Tibial artery (tissue), 4 donors: Measurements from ENCODE around the gene CPAMD8.
A peak's percentile ranks its signal among the peaks of the same experiment; 100 is the strongest.
"Not testable (repeated sequence)": the region's sequence is repeated elsewhere in the genome, so short reads cannot be mapped to it uniquely, and the experiment has no call there.

Experiments
- DNase-seq, 2 donors: peaks; one replicate each; pipeline ENCODE4 v3.0.0-alpha.2; 2019
- H3K27ac ChIP-seq, 2 donors: fragments of 200-600 bp; sonication (generic) in 1 of 2; 1 replicate in 1 of 2; 2 replicates in 1 of 2; pipeline ENCODE4 v1.5.1; 2018 to 2019; ENCODE audit warnings: mild to moderate bottlenecking in 1 of 2
- H3K27me3 ChIP-seq, 2 donors: fragments of 200-600 bp; sonication (generic) in 1 of 2; one replicate each; pipeline versions ENCODE4 v1.5.1 to v1.6.0; 2016 to 2019
- H3K36me3 ChIP-seq, 3 donors: fragments of 200-600 bp; sonication (generic) in 2 of 3; one replicate each; pipeline ENCODE4 v1.5.1; 2016 to 2019; ENCODE audit warnings: mild to moderate bottlenecking in 2 of 3
- H3K4me1 ChIP-seq, 4 donors: fragments of 200-600 bp; sonication (generic) in 2 of 4; 1 replicate in 3 of 4; 2 replicates in 1 of 4; pipeline ENCODE4 v1.5.1; 2016 to 2019
- H3K4me3 ChIP-seq, 2 donors: fragments of 200-600 bp; sonication (generic) in 1 of 2; 1 replicate in 1 of 2; 2 replicates in 1 of 2; pipeline ENCODE4 v1.5.1; 2018 to 2019; ENCODE audit warnings: mild to moderate bottlenecking in 2 of 2
- H3K9me3 ChIP-seq, 3 donors: fragments of 200-600 bp; sonication (generic) in 1 of 3; one replicate each; pipeline ENCODE4 v1.5.1; 2016 to 2019
- intact Hi-C: fragments of 100-400 bp; cut with DNase I; formaldehyde crosslinking; loops from one replicate; pipeline ENCODE4 v1.15.0; 2023; ENCODE audit warnings: low total_unique reads
- TF ChIP-seq, protein P1 (sequence below), 2 experiments: fragments of 200-600 bp in 1 of 2; fragments of 450-650 bp in 1 of 2; IDR thresholded peaks; one replicate each; pipeline ENCODE4 v1.5.1; 2017 to 2019; ENCODE audit warnings: antibody characterized with exemption in 2 of 2, mild to moderate bottlenecking in 1 of 2, moderate library complexity in 1 of 2

CPAMD8 gene

DNA sequence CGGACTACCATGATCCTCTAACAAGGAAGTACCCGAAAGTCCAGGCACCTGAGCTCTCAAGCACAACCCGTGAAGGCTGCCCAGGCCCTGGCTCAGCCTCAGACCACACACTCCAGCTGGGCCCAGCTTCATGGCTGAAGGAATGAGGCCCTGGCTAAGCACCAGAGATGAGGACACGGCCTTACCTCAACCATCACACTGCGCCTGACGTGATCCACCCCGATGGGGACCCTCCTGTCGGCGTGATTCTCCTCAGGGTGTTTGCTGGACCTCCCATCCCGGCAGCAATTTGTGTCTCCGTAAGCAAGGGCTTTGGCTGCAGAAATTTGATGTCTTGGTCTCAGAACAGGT is 81.3 kb downstream of the CPAMD8 start:
- intact Hi-C loops, result no loop called here
- TF ChIP-seq, protein P1, sequence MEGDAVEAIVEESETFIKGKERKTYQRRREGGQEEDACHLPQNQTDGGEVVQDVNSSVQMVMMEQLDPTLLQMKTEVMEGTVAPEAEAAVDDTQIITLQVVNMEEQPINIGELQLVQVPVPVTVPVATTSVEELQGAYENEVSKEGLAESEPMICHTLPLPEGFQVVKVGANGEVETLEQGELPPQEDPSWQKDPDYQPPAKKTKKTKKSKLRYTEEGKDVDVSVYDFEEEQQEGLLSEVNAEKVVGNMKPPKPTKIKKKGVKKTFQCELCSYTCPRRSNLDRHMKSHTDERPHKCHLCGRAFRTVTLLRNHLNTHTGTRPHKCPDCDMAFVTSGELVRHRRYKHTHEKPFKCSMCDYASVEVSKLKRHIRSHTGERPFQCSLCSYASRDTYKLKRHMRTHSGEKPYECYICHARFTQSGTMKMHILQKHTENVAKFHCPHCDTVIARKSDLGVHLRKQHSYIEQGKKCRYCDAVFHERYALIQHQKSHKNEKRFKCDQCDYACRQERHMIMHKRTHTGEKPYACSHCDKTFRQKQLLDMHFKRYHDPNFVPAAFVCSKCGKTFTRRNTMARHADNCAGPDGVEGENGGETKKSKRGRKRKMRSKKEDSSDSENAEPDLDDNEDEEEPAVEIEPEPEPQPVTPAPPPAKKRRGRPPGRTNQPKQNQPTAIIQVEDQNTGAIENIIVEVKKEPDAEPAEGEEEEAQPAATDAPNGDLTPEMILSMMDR (IDR thresholded peaks at IDR 0.05), result no peak
- DNase-seq, result no peak

DNA sequence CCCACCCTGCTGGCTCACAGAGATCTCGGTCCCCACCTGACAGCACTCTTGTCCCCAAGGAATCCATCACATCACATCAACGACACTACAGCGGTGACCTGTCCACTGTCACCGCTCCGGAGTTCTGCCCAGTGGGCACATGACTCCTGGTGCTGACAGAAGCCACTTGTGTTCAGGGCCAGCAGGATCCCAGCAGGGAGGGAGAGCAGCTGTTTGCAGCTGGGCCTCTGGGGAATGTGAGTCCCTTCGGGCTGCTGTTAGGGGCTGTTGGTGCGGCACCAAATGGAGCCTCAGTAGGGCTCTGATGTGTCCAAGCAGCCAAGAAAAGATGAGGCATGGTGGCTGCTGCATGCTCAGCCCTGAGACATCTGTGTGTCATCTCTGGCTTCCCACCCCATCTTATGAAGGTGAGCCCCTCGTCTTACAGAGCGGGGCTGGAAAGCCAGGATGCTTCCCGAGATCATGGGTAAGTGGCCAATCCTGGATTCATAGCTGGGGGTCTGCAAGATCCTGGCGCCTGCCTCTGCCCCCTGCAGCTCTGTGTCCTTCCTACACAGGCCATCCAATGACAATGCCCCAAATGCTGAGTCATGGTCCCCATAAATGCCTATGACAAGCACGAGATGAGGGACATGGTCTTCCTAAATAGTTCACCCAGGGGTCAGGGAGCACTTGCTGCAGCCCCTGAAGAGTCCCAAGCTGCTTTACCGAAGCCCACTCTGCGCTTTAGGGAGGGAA is 81.8 kb downstream of the CPAMD8 start:
- Histone ChIP-seq H3K4me1 (no peaks in the 10 kb centered on the region), H3K27ac (no peak overlapping the region), H3K9me3 (no peaks in the 10 kb centered on the region), H3K4me3 (no peak overlapping the region), H3K36me3 (no peaks in the 10 kb centered on the region), H3K27me3 (peaks cover 0 to 13% of the 10 kb centered on the region in 2 donors)
- TF ChIP-seq, protein P1 (IDR thresholded peaks at IDR 0.05), result no peak
- intact Hi-C loops, result no loop called here
- no peak for DNase-seq

More for the DNA sequence above, 81.3 kb downstream of the CPAMD8 start:
- Histone ChIP-seq H3K27ac (no peak overlapping the region), H3K27me3 (peaks cover 0 to 13% of the 10 kb centered on the region in 2 donors), H3K36me3 (no peaks in the 10 kb centered on the region), H3K4me1 (no peaks in the 10 kb centered on the region), H3K4me3 (no peak overlapping the region), H3K9me3 (no peaks in the 10 kb centered on the region)

DNA sequence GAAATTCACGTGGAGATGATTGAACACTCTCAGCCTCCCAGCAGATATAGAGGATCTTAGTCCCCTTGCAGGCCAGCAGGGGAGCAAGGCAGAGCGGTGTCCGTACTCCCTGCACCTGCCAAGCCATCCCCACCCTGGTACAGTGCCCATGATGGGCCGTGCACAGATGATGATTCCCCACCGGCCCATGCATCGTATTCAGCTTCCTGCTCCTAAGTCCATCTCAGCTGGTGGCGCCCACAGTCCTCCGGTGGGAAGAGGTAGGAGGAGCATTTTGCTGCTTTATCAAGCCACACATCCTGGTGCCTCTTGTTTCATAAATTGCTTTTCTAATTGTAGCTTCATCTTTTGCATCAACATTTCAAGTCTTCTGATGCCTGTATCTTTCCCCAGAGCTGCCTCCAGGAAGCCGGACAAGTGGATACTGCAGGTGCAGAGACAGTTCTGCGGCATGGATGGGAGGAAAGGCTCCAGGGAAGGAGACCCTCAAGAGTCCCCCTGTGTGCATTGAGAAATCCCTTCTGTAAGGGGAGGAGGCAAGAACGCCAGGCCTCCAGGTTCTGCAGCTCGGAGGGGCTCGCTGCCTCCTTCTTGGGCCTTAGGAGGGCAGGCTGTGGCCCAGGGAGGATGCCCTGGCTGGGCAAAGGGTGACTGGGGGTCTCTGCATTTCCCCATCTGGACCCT is 82.5 kb downstream of the CPAMD8 start:
- no peak for DNase-seq
- H3K27me3 ChIP-seq, result peaks cover 0 to 11% of the 10 kb centered on the region in 2 donors
- no peak overlapping the region for H3K27ac ChIP-seq
- no peak overlapping the region for H3K4me3 ChIP-seq
- no peaks in the 10 kb centered on the region for H3K9me3 ChIP-seq
- TF ChIP-seq, protein P1 (IDR thresholded peaks at IDR 0.05), result no peak
- intact Hi-C loops, result no loop called here
- H3K4me1 ChIP-seq, result no peaks in the 10 kb centered on the region
- H3K36me3 ChIP-seq, result no peaks in the 10 kb centered on the region

DNA sequence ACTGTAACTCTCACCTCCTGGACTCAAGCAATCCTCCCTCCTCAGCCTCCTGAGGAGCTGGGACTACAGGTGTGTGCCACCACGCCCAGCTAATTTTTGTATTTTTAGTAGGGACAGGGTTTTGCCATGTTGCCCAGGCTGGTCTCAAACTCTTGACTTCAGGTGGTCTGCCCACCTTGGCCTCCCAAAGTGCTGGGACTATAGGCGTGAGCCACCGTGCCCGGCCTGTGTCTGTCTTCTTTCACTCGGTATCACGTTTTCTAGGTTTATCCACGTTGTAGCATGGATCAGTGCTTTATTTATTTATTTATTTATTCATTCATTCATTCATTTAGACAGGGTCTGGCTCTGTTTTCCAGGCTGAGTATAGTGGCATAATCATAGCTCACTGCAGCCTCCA is 83.5 kb downstream of the CPAMD8 start:
- H3K9me3 ChIP-seq, H3K36me3 ChIP-seq, intact Hi-C loops, H3K4me1 ChIP-seq, H3K4me3 ChIP-seq, H3K27ac ChIP-seq, DNase-seq: not testable (repeated sequence)
- H3K27me3 ChIP-seq, result peaks cover 0 to 11% of the 10 kb centered on the region in 2 donors

DNA sequence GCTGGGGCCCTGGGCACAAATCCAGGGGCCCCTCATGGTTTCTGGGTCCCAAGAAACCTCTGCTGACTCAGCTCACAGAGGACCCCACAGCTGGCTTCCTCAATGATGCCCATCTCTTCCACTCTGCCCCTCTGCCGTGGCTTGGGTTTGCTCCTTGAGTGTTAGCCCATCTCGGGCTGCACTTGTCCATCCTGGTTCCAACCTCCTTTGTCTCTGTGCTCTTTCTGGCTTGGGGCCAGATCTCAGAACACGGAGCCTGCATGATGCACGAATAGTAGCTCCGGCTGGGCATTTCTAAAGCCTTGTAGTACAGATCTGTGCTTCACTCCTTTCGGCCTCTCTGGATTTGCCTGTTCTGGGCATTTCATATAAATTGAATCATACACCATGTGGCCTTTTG is 84.0 kb downstream of the CPAMD8 start:
- no peak for DNase-seq

DNA sequence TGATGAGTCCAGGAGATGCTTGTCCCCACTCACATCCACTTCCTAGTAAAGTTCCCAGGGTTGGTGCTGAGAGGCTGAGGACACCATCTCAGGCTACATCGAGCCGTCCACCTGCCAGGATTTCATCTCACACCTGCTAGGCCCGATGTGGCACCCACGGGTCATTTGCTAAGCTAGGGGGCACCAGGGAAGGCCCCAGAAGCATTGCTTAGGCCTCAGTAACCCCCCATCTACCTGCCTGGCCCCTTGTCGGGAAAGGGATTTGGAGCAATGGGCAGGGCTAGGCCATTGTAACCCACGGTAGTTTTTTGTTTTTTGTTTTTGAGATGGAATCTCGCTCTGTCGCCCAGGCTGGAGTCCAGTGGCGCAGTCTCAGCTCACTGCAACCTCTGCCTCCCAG is 86.0 kb downstream of the CPAMD8 start:
- no peaks in the 10 kb centered on the region for H3K9me3 ChIP-seq
- no peaks in the 10 kb centered on the region for H3K4me1 ChIP-seq
- H3K4me3 ChIP-seq, result no peak overlapping the region
- no peak overlapping the region for H3K27ac ChIP-seq
- peak in 1 of 2 donors; percentile 34 for DNase-seq
- H3K27me3 ChIP-seq, result peaks cover 0 to 7% of the 10 kb centered on the region in 2 donors
- intact Hi-C loops, result no loop called here
- TF ChIP-seq, protein P1 (IDR thresholded peaks at IDR 0.05), result no peak
- H3K36me3 ChIP-seq, result no peaks in the 10 kb centered on the region

More for the DNA sequence above, 84.0 kb downstream of the CPAMD8 start:
- no peak overlapping the region for H3K4me3 ChIP-seq
- H3K9me3 ChIP-seq, result no peaks in the 10 kb centered on the region
- no peaks in the 10 kb centered on the region for H3K36me3 ChIP-seq
- intact Hi-C loops, result no loop called here
- no peaks in the 10 kb centered on the region for H3K4me1 ChIP-seq
- TF ChIP-seq, protein P1 (IDR thresholded peaks at IDR 0.05), result no peak
- peaks cover 0 to 8% of the 10 kb centered on the region in 2 donors for H3K27me3 ChIP-seq
- no peak overlapping the region for H3K27ac ChIP-seq

DNA sequence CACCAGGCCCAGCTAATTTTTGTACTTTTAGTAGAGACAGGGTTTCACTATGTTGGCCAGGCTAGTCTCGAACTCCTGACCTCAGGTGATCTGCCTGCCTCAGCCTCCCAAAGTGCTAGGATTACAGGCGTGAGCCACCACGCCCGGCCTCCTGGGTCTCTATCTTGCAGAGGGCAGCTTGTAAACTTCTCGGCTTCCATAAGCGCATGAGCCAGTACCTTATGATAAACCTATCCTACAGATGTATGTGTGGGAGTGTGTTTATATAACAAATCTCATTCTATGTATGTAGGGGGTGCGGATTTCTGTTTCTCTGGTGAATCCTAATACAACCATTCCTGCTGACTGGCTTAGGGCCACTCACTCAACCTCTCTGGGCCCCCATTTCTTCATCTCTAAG is 86.5 kb downstream of the CPAMD8 start:
- H3K27ac ChIP-seq, H3K4me3 ChIP-seq, H3K36me3 ChIP-seq, H3K27me3 ChIP-seq, H3K9me3 ChIP-seq, intact Hi-C loops, H3K4me1 ChIP-seq: not testable (repeated sequence)
- peak in 1 of 2 donors; percentile 4 for DNase-seq
